HAP-1 (cell line): ENCODE measurements around the gene POLR3G.

ENCODE experiments used
- DNase-seq, 2 experiments: peaks; one replicate each; pipeline ENCODE4 v3.0.0-alpha.2; 2016 to 2020; ENCODE audit warnings: low spot score in 2 of 2
- H3K27me3 ChIP-seq: fragments of 250-450 bp; sonication (Bioruptor Pico); 2 replicates; pipeline ENCODE4 v1.5.1; 2020; ENCODE audit warnings: low read depth, mild to moderate bottlenecking, moderate library complexity
- H3K36me3 ChIP-seq: fragments of 250-450 bp; sonication (Bioruptor Pico); replicated peaks from 2 replicates; pipeline ENCODE4 v1.5.1; 2020; ENCODE audit warnings: mild to moderate bottlenecking
- H3K4me1 ChIP-seq: fragments of 250-450 bp; sonication (Bioruptor Pico); 2 replicates; pipeline ENCODE4 v1.5.1; 2020; ENCODE audit warnings: mild to moderate bottlenecking
- H3K4me3 ChIP-seq: fragments of 250-450 bp; sonication (Bioruptor Pico); 2 replicates; pipeline ENCODE4 v1.5.1; 2020; ENCODE audit warnings: mild to moderate bottlenecking, moderate library complexity
- H3K9me3 ChIP-seq: fragments of 250-450 bp; sonication (Bioruptor Pico); 2 replicates; pipeline ENCODE4 v1.5.1; 2020; ENCODE audit warnings: mild to moderate bottlenecking, moderate library complexity
- in situ Hi-C: fragments of 300-500 bp; cut with MboI; formaldehyde crosslinking; loops from 3 replicates; pipeline ENCODE4 v1.14.3; 2020; ENCODE audit warnings: low sequenced_read_pairs, inconsistent platforms, mixed read lengths

The POLR3G gene

GRCh38 chr5:90549223-90549622 lies 74.6 kb downstream of the POLR3G start:
- H3K9me3 ChIP-seq, result no peaks in the 10 kb centered on the region
- in situ Hi-C loops, result no loop called here
- no peak for DNase-seq
- H3K4me3 ChIP-seq, result no peak overlapping the region
- H3K4me1 ChIP-seq, result peaks cover 49% of the 10 kb centered on the region
- no peaks in the 10 kb centered on the region for H3K36me3 ChIP-seq
- H3K27me3 ChIP-seq, result no peaks in the 10 kb centered on the region

GRCh38 chr5:90549729-90550275 lies 75.1 kb downstream of the POLR3G start:
- no peak for DNase-seq
- peaks cover 50% of the 10 kb centered on the region for H3K4me1 ChIP-seq
- H3K4me3 ChIP-seq, result no peak overlapping the region
- H3K27me3 ChIP-seq, result no peaks in the 10 kb centered on the region
- H3K9me3 ChIP-seq, result no peaks in the 10 kb centered on the region
- H3K36me3 ChIP-seq, result no peaks in the 10 kb centered on the region
- in situ Hi-C loops, result no loop called here

- Histone ChIP-seq H3K4me3 (no peak overlapping the region), H3K36me3 (no peaks in the 10 kb centered on the region), H3K9me3 (no peaks in the 10 kb centered on the region), H3K27me3 (no peaks in the 10 kb centered on the region), H3K4me1 (peaks cover 57% of the 10 kb centered on the region)
- in situ Hi-C loops, result no loop called here
- no peak for DNase-seq
Measured at GRCh38 chr5:90550963-90551362, 76.3 kb downstream of the POLR3G start.

GRCh38 chr5:90551376-90551775 lies 76.7 kb downstream of the POLR3G start:
- Histone ChIP-seq H3K4me3 (no peak overlapping the region), H3K4me1 (peaks cover 53% of the 10 kb centered on the region), H3K36me3 (no peaks in the 10 kb centered on the region), H3K9me3 (no peaks in the 10 kb centered on the region), H3K27me3 (no peaks in the 10 kb centered on the region)
- no peak for DNase-seq
- in situ Hi-C loops, result no loop called here

GRCh38 chr5:90553711-90554110 lies 79.0 kb downstream of the POLR3G start:
- in situ Hi-C loops, result no loop called here
- H3K36me3 ChIP-seq, result no peaks in the 10 kb centered on the region
- H3K9me3 ChIP-seq, result no peaks in the 10 kb centered on the region
- peaks cover 42% of the 10 kb centered on the region for H3K4me1 ChIP-seq
- H3K4me3 ChIP-seq, result no peak overlapping the region
- no peaks in the 10 kb centered on the region for H3K27me3 ChIP-seq
- no peak for DNase-seq

- H3K36me3 ChIP-seq, result no peaks in the 10 kb centered on the region
- H3K27me3 ChIP-seq, result no peaks in the 10 kb centered on the region
- no peak overlapping the region for H3K4me3 ChIP-seq
- peaks cover 36% of the 10 kb centered on the region for H3K4me1 ChIP-seq
- H3K9me3 ChIP-seq, result no peaks in the 10 kb centered on the region
- DNase-seq, result peak; percentile 22 to 86
- in situ Hi-C loops, result no loop called here
Measured at GRCh38 chr5:90554358-90555006, 79.8 kb downstream of the POLR3G start.

GRCh38 chr5:90555666-90556065 lies 81.0 kb downstream of the POLR3G start:
- Histone ChIP-seq H3K4me3 (no peak overlapping the region), H3K4me1 (peaks cover 40% of the 10 kb centered on the region), H3K27me3 (no peaks in the 10 kb centered on the region), H3K9me3 (no peaks in the 10 kb centered on the region), H3K36me3 (no peaks in the 10 kb centered on the region)
- in situ Hi-C loops, result no loop called here
- no peak for DNase-seq

- no peak for DNase-seq
- Histone ChIP-seq H3K4me1 (peaks cover 56% of the 10 kb centered on the region), H3K27me3 (no peaks in the 10 kb centered on the region), H3K4me3 (peak overlapping the region; percentile 55), H3K9me3 (no peaks in the 10 kb centered on the region), H3K36me3 (no peaks in the 10 kb centered on the region)
- in situ Hi-C loops, result no loop called here
Measured at GRCh38 chr5:90557391-90557790, 82.7 kb downstream of the POLR3G start.

GRCh38 chr5:90557871-90558270 lies 83.2 kb downstream of the POLR3G start:
- no peaks in the 10 kb centered on the region for H3K36me3 ChIP-seq
- peaks cover 61% of the 10 kb centered on the region for H3K4me1 ChIP-seq
- no peak for DNase-seq
- no peaks in the 10 kb centered on the region for H3K9me3 ChIP-seq
- in situ Hi-C loops, result no loop called here
- no peaks in the 10 kb centered on the region for H3K27me3 ChIP-seq
- H3K4me3 ChIP-seq, result peak overlapping the region; percentile 55

- H3K36me3 ChIP-seq, result no peaks in the 10 kb centered on the region
- in situ Hi-C loops, result no loop called here
- H3K4me3 ChIP-seq, result peak within 1 kb of the TSS; percentile 55
- DNase-seq, result peak; percentile 98
- H3K27me3 ChIP-seq, result no peaks in the 10 kb centered on the region
- H3K4me1 ChIP-seq, result peaks cover 57% of the 10 kb centered on the region
- H3K9me3 ChIP-seq, result no peaks in the 10 kb centered on the region
Measured at GRCh38 chr5:90558344-90559192, 83.9 kb downstream of the POLR3G start, which contains the start of gene ADGRV1. ADGRV1 (plus strand) TSS chr5:90558797; CDS start chr5:90558896, 99 bp downstream.

- no peaks in the 10 kb centered on the region for H3K9me3 ChIP-seq
- H3K36me3 ChIP-seq, result no peaks in the 10 kb centered on the region
- peak overlapping the region; percentile 55 for H3K4me3 ChIP-seq
- in situ Hi-C loops, result no loop called here
- peak in 1 of 2 experiments; percentile 87 for DNase-seq
- no peaks in the 10 kb centered on the region for H3K27me3 ChIP-seq
- H3K4me1 ChIP-seq, result peaks cover 43% of the 10 kb centered on the region
Measured at GRCh38 chr5:90560771-90561170, 86.1 kb downstream of the POLR3G start.

GRCh38 chr5:90561766-90562165 lies 87.1 kb downstream of the POLR3G start:
- H3K36me3 ChIP-seq, result no peaks in the 10 kb centered on the region
- H3K4me3 ChIP-seq, result no peak overlapping the region
- in situ Hi-C loops, result no loop called here
- DNase-seq, result no peak
- H3K4me1 ChIP-seq, result peaks cover 40% of the 10 kb centered on the region
- H3K9me3 ChIP-seq, result no peaks in the 10 kb centered on the region
- no peaks in the 10 kb centered on the region for H3K27me3 ChIP-seq

GRCh38 chr5:90562341-90562740 lies 87.7 kb downstream of the POLR3G start:
- in situ Hi-C loops, result no loop called here
- Histone ChIP-seq H3K36me3 (no peaks in the 10 kb centered on the region), H3K27me3 (no peaks in the 10 kb centered on the region), H3K9me3 (no peaks in the 10 kb centered on the region), H3K4me1 (peaks cover 34% of the 10 kb centered on the region), H3K4me3 (no peak overlapping the region)
- peak; percentile 69 to 77 for DNase-seq

- peak; percentile 48 to 97 for DNase-seq
- no peak overlapping the region for H3K4me3 ChIP-seq
- no peaks in the 10 kb centered on the region for H3K9me3 ChIP-seq
- peaks cover 33% of the 10 kb centered on the region for H3K4me1 ChIP-seq
- in situ Hi-C loops, result no loop called here
- no peaks in the 10 kb centered on the region for H3K27me3 ChIP-seq
- no peaks in the 10 kb centered on the region for H3K36me3 ChIP-seq
Measured at GRCh38 chr5:90563108-90563507, 88.4 kb downstream of the POLR3G start.
